Measurements from ENCODE around the gene PDGFD.

Gene PDGFD

GRCh38 chr11:104093426-104094280 is 70.3 kb downstream of the PDGFD start:
- DNase-seq (ENCODE audit: low read depth in 2 of 2), result no peak

GRCh38 chr11:104092744-104093143 is 71.2 kb downstream of the PDGFD start:
- no peak for DNase-seq (ENCODE audit: low read depth in 2 of 2)

- no peak for DNase-seq (ENCODE audit: low read depth in 2 of 2)
Measured at GRCh38 chr11:104091281-104092096, 72.5 kb downstream of the PDGFD start.

- DNase-seq (ENCODE audit: low read depth in 2 of 2), result no peak
Measured at GRCh38 chr11:104090767-104091166, 73.2 kb downstream of the PDGFD start.

- no peak for DNase-seq (ENCODE audit: low read depth in 2 of 2)
Measured at GRCh38 chr11:104089481-104089880, 74.5 kb downstream of the PDGFD start.

GRCh38 chr11:104086621-104087020 is 77.3 kb downstream of the PDGFD start:
- DNase-seq (ENCODE audit: low read depth in 2 of 2), result no peak

- no peak for DNase-seq (ENCODE audit: low read depth in 2 of 2)
Measured at GRCh38 chr11:104078995-104079394, 85.0 kb downstream of the PDGFD start.

GRCh38 chr11:104078245-104078644 is 85.7 kb downstream of the PDGFD start:
- no peak for DNase-seq (ENCODE audit: low read depth in 2 of 2)

- no peak for DNase-seq (ENCODE audit: low read depth in 2 of 2)
Measured at GRCh38 chr11:104076455-104076854, 87.5 kb downstream of the PDGFD start.

- DNase-seq (ENCODE audit: low read depth in 2 of 2), result no peak
Measured at GRCh38 chr11:104075706-104076105, 88.2 kb downstream of the PDGFD start.

- no peak for DNase-seq (ENCODE audit: low read depth in 2 of 2)
Measured at GRCh38 chr11:104075091-104075490, 88.9 kb downstream of the PDGFD start.

GRCh38 chr11:104073950-104074705 is 89.8 kb downstream of the PDGFD start:
- DNase-seq (ENCODE audit: low read depth in 2 of 2), result no peak

- DNase-seq (ENCODE audit: low read depth in 2 of 2), result no peak
Measured at GRCh38 chr11:104067534-104067933, 96.4 kb downstream of the PDGFD start.

GRCh38 chr11:104064034-104064630 is 99.8 kb downstream of the PDGFD start:
- no peak for DNase-seq (ENCODE audit: low read depth in 2 of 2)

GRCh38 chr11:104061853-104062521 is 102.0 kb downstream of the PDGFD start:
- DNase-seq (ENCODE audit: low read depth in 2 of 2), result no peak

GRCh38 chr11:104060820-104061219 is 103.1 kb downstream of the PDGFD start:
- no peak for DNase-seq (ENCODE audit: low read depth in 2 of 2)

GRCh38 chr11:104060004-104060794 is 103.7 kb downstream of the PDGFD start:
- DNase-seq (ENCODE audit: low read depth in 2 of 2), result no peak

- DNase-seq (ENCODE audit: low read depth in 2 of 2), result no peak
Measured at GRCh38 chr11:104058680-104059079, 105.3 kb downstream of the PDGFD start.

- no peak for DNase-seq (ENCODE audit: low read depth in 2 of 2)
Measured at GRCh38 chr11:104057908-104058307, 106.0 kb downstream of the PDGFD start.

GRCh38 chr11:104055596-104055995 is 108.4 kb downstream of the PDGFD start:
- no peak for DNase-seq (ENCODE audit: low read depth in 2 of 2)
